Thoracic aorta (tissue), 2 donors: ENCODE results near the gene EMC8. TPM values are rescaled to one million over a fixed set of nuclear protein-coding genes. Genes with fewer than 3 reads are reported as not detected.

Experiments used
- ATAC-seq: fragments of 150-250 bp; one replicate; pipeline ENCODE4 v1.8.0; 2017; ENCODE audit warnings: low read depth; ENCODE audit not compliant: insufficient number of reproducible peaks, low FRiP score
- DNase-seq: peaks from one replicate; pipeline ENCODE4 v3.0.0-alpha.2; 2020; ENCODE audit warnings: low spot score
- H3K27ac ChIP-seq, 2 donors: fragments of 200-600 bp; sonication (generic); 1 replicate in 1 of 2; 2 replicates in 1 of 2; pipeline ENCODE4 v1.5.1; 2016; ENCODE audit warnings: mild to moderate bottlenecking in 2 of 2, moderate library complexity in 2 of 2
- H3K27me3 ChIP-seq: fragments of 200-600 bp; sonication (generic); replicated peaks from 2 replicates; pipeline ENCODE4 v1.6.0; 2016; ENCODE audit warnings: mild to moderate bottlenecking; ENCODE audit not compliant: insufficient read depth
- H3K36me3 ChIP-seq: fragments of 200-600 bp; sonication (generic); one replicate; pipeline ENCODE4 v1.5.1; 2016
- H3K4me1 ChIP-seq, 2 donors: fragments of 200-600 bp; sonication (generic); 1 replicate in 1 of 2; 2 replicates in 1 of 2; pipeline versions ENCODE4 v1.5.1 to v1.6.0; 2016; ENCODE audit warnings: low read depth in 2 of 2, mild to moderate bottlenecking in 1 of 2; ENCODE audit not compliant: control insufficient read depth in 1 of 2
- H3K4me3 ChIP-seq: fragments of 200-600 bp; sonication (generic); 2 replicates; pipeline ENCODE4 v1.5.1; 2016; ENCODE audit warnings: mild to moderate bottlenecking
- H3K9me3 ChIP-seq: fragments of 200-600 bp; sonication (generic); 2 replicates; pipeline ENCODE4 v1.5.1; 2016
- CTCF ChIP-seq: fragments of 200-600 bp; sonication (generic); IDR thresholded peaks from one replicate; pipeline ENCODE4 v1.5.1; 2019; ENCODE audit warnings: antibody characterized with exemption
- total RNA-seq, 2 donors: library from RNA; depleted of rRNA; stranded (reverse); fragments of >200 nt; gene quantifications; one replicate each; pipeline versions ENCODE4 v1.1.0 to v1.2.3, GENCODE V29; 2016

Gene EMC8
- total RNA-seq, 2 donors from 2014 or later, result 30.7 to 36.6 TPM

DNA sequence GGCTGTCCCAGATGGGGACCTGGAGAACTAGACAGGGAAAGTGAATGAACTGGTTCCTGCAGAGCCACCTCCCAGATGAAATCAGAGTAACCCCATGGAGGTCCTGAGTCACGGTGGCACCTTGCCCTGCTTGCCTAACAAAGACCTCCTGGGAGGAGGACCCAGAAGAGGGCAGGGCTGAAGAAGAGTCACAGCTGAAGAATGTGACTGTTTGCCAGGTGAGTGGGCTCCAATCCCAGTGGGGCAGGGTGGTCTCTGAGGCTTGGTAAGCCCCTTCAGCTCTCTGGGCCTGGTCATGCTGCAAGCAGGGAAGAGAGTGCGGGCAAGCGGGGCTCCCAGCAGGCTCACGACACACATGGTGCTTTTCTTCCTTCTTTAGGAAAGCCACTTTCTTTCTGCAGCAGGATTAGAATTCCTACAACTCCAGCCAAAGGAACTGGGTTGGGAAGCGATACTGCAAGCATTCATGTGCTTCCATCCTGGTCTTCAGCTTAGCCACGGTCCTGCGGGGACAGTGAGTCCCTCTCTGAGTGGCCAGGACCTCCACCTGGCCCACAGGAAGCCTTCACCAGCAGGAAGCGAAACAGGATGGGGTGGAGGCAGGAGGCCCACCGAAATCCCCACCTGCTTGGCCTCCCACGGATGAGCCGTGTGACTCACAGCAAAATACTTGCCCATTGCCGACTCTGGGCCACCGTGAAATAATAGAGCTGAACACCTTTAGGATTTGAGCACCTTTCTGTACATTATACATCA is 52.7 kb downstream of the EMC8 start:
- Histone ChIP-seq H3K36me3 (no peaks in the 10 kb centered on the region), H3K4me1 (peaks cover 11 to 12% of the 10 kb centered on the region in 2 donors), H3K9me3 (no peaks in the 10 kb centered on the region), H3K4me3 (no peak overlapping the region), H3K27me3 (no peaks in the 10 kb centered on the region), H3K27ac (no peak overlapping the region)
- no peak for ATAC-seq
- TF ChIP-seq CTCF, result no peak
- DNase-seq, result no peak

DNA sequence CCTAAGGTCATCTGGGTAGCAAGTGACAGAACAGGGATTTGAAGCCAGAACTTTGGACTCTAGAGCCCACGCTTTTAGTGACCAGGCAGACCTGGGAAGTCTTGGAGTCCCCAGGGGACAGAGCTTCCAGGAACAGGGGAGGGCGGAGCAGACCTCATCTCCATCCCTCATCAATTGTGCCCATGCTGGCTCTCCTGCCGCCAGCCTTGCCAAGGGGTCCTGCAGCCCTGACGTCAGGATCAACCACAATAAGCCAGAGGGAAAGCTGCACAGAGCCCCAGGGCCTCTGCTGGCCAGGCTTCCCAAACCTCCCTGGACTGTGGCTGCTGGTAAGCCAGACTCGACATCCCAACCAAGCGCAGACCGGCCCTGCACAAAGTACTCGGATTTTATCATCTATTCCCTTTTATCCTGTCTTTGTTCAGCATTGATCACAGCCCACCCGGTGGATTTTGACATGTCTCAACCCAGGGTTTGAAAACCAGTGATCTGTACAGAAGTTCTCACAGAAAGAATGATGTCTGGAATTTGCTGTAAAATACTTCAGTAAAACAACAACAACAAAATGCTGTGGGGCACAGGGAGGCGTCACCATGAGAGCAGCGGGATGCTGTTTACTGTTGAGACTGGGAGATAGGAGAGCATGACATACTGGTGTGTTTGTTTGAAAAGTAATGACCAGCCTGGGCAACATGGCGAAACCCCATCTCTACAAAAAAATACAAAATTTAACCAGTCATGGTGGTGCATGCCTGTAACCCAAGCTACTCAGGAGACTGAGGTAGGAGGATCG is 60.2 kb downstream of the EMC8 start:
- no peak for TF ChIP-seq CTCF
- ATAC-seq, result no peak

GRCh38 chr16:85736921-85737320 is 62.4 kb downstream of the EMC8 start:
- Histone ChIP-seq H3K9me3 (no peaks in the 10 kb centered on the region), H3K36me3 (no peaks in the 10 kb centered on the region), H3K27me3 (no peaks in the 10 kb centered on the region), H3K4me3 (no peak overlapping the region), H3K4me1 (no peaks in the 10 kb centered on the region), H3K27ac (no peak overlapping the region)
- no peak for ATAC-seq
- TF ChIP-seq CTCF, result no peak
- DNase-seq, result no peak

More for the DNA sequence above, 60.2 kb downstream of the EMC8 start:
- DNase-seq, result no peak
- H3K4me3 ChIP-seq, result no peak overlapping the region
- H3K9me3 ChIP-seq, result no peaks in the 10 kb centered on the region
- no peak overlapping the region for H3K27ac ChIP-seq
- H3K4me1 ChIP-seq, result no peaks in the 10 kb centered on the region
- no peaks in the 10 kb centered on the region for H3K36me3 ChIP-seq
- no peaks in the 10 kb centered on the region for H3K27me3 ChIP-seq

GRCh38 chr16:85735946-85736345 is 63.4 kb downstream of the EMC8 start:
- DNase-seq (no peak), ATAC-seq (no peak)
- Histone ChIP-seq H3K4me1 (no peaks in the 10 kb centered on the region), H3K36me3 (no peaks in the 10 kb centered on the region), H3K27me3 (no peaks in the 10 kb centered on the region), H3K9me3 (no peaks in the 10 kb centered on the region), H3K27ac (no peak overlapping the region), H3K4me3 (no peak overlapping the region)
- no peak for TF ChIP-seq CTCF

DNA sequence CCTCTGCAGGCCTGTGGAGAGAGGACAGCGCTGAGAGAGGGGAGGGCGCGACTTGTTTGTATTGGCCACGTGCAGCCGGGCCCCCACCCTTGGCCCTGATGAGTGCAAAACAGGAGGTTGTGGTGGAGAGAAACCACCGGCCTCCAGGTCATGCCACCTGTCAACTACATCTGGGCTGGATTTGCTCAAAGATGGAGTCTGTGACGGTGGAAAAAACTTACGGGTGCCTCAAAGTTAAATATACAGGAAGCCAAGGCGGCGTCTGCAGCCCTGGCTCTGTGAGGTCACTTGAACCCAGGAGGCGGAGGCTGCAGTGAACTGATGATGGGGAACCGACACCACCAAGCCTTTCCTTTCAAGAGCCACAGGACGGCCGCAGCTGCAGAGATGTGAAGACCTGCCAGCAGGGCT is 64.1 kb downstream of the EMC8 start:
- Histone ChIP-seq H3K27ac (no peak overlapping the region), H3K4me1 (no peaks in the 10 kb centered on the region), H3K4me3 (no peak overlapping the region), H3K36me3 (no peaks in the 10 kb centered on the region), H3K9me3 (no peaks in the 10 kb centered on the region), H3K27me3 (no peaks in the 10 kb centered on the region)
- ATAC-seq (no peak), DNase-seq (no peak)
- TF ChIP-seq CTCF, result no peak
